Neural progenitor cell (in vitro differentiated cells): ENCODE results near the gene NEO1. TPM values are rescaled to one million over a fixed set of nuclear protein-coding genes. Genes with fewer than 3 reads are reported as not detected.

Source experiments
- DNase-seq: peaks from one replicate; pipeline ENCODE4 v3.0.0-alpha.2; 2016; ENCODE audit warnings: low spot score
- H2AFZ ChIP-seq: fragments of 200-600 bp; sonication (generic); replicated peaks from 2 replicates; pipeline ENCODE4 v1.6.1; 2016; ENCODE audit warnings: antibody characterized with exemption
- H3F3A ChIP-seq: fragments of 200-600 bp; sonication (generic); 2 replicates; pipeline ENCODE4 v1.6.1; 2016; ENCODE audit warnings: antibody characterized with exemption, low read depth
- H3K27ac ChIP-seq: fragments of 200-600 bp; sonication (generic); 2 replicates; pipeline ENCODE4 v1.5.1; 2016; ENCODE audit warnings: mild to moderate bottlenecking
- H3K27me3 ChIP-seq: fragments of 200-600 bp; sonication (generic); 2 replicates; pipeline ENCODE4 v1.6.1; 2016; ENCODE audit warnings: mild to moderate bottlenecking, moderate library complexity
- H3K36me3 ChIP-seq: fragments of 200-600 bp; sonication (generic); 2 replicates; pipeline ENCODE4 v1.5.1; 2016
- H3K4me1 ChIP-seq: fragments of 200-600 bp; sonication (generic); 2 replicates; pipeline ENCODE4 v1.6.1; 2016; ENCODE audit warnings: mixed run types
- H3K4me2 ChIP-seq: fragments of 200-600 bp; sonication (generic); 2 replicates; pipeline ENCODE4 v1.6.1; 2016
- H3K4me3 ChIP-seq: fragments of 200-600 bp; sonication (generic); 2 replicates; pipeline ENCODE4 v1.5.1; 2016
- H3K79me2 ChIP-seq: fragments of 200-600 bp; sonication (generic); 2 replicates; pipeline ENCODE4 v1.6.1; 2016; ENCODE audit warnings: low read depth
- H3K9ac ChIP-seq: fragments of 200-600 bp; sonication (generic); 2 replicates; pipeline ENCODE4 v1.6.1; 2016
- H3K9me3 ChIP-seq: fragments of 200-600 bp; sonication (generic); 2 replicates; pipeline ENCODE4 v1.5.1; 2016; ENCODE audit warnings: low read depth
- H4K20me1 ChIP-seq: fragments of 200-600 bp; sonication (generic); 2 replicates; pipeline ENCODE4 v1.6.1; 2016; ENCODE audit warnings: low read depth
- H3K27ac Mint-ChIP-seq: 3 replicates; pipeline ENCODE4 v1.8.0; 2021; ENCODE audit warnings: mixed read lengths
- H3K27me3 Mint-ChIP-seq: 2 replicates; pipeline ENCODE4 v1.8.0; 2022; ENCODE audit warnings: low read depth, mild to moderate bottlenecking, inconsistent platforms, moderate library complexity, mixed read lengths; ENCODE audit not compliant: insufficient read depth
- H3K36me3 Mint-ChIP-seq: 3 replicates; pipeline ENCODE4 v1.8.0; 2021; ENCODE audit warnings: mixed read lengths
- H3K4me1 Mint-ChIP-seq: 3 replicates; pipeline ENCODE4 v1.8.0; 2021; ENCODE audit warnings: mixed read lengths
- H3K4me3 Mint-ChIP-seq: 3 replicates; pipeline ENCODE4 v1.8.0; 2021; ENCODE audit warnings: mild to moderate bottlenecking, moderate library complexity, mixed read lengths
- H3K9me3 Mint-ChIP-seq: 3 replicates; pipeline ENCODE4 v1.8.0; 2020; ENCODE audit warnings: mixed read lengths
- EZH2 ChIP-seq: fragments of 200-600 bp; sonication (generic); IDR thresholded peaks from 2 replicates; pipeline ENCODE4 v1.6.1; 2017; ENCODE audit warnings: antibody characterized with exemption, mild to moderate bottlenecking, moderate library complexity
- EZH2phosphoT487 ChIP-seq: fragments of 200-600 bp; sonication (generic); IDR thresholded peaks from 2 replicates; pipeline ENCODE4 v1.6.1; 2017; ENCODE audit warnings: antibody characterized with exemption
- small RNA-seq: library from RNA; depleted of rRNA; stranded (forward); fragments of <200 nt; gene quantifications from one replicate; pipeline ENCODE3, GENCODE V24; 2015
- total RNA-seq: library from RNA; depleted of rRNA; stranded (reverse); fragments of >200 nt; gene quantifications from 2 replicates; pipeline ENCODE4 v1.2.3, GENCODE V29; 2015; ENCODE audit warnings: low replicate concordance

NEO1 gene
- total RNA-seq, 1 donor from 2014 or later, result 77.9 TPM

- Histone ChIP-seq H3F3A (no peaks in the 10 kb centered on the region), H3K27ac (no peak overlapping the region), H2AFZ (no peak overlapping the region), H3K27me3 (no peaks in the 10 kb centered on the region), H3K79me2 (no peaks in the 10 kb centered on the region), H4K20me1 (peaks cover 9% of the 10 kb centered on the region), H3K9me3 (no peaks in the 10 kb centered on the region), H3K4me1 (no peaks in the 10 kb centered on the region), H3K36me3 (no peaks in the 10 kb centered on the region), H3K4me2 (no peak overlapping the region), H3K4me3 (no peak overlapping the region), H3K9ac (no peak overlapping the region)
- Mint-ChIP-seq H3K27ac (no peak overlapping the region), H3K27me3 (no peaks in the 10 kb centered on the region), H3K36me3 (no peaks in the 10 kb centered on the region), H3K4me3 (no peak overlapping the region), H3K4me1 (peaks cover 3% of the 10 kb centered on the region), H3K9me3 (no peaks in the 10 kb centered on the region)
- TF ChIP-seq EZH2, result no peak
- no peak for TF ChIP-seq EZH2phosphoT487
- no peak for DNase-seq
Measured at GRCh38 chr15:73354241-73354640, 302.0 kb downstream of the NEO1 start.

Small RNA genes lying within 50 kb of the gene (small RNA-seq; reads per million reads assigned to genes)
- gene FKBP1AP2, result not detected
